Measurements from ENCODE around the gene KBTBD13.

Gene KBTBD13

GRCh38 chr15:65049418-65049840 lies 27.1 kb upstream of the KBTBD13 start:
- H3K4me3 ChIP-seq (ENCODE audit: low read depth, low read length): peak overlapping the region; percentile 41
- DNase-seq (ENCODE audit: low read depth): peak; percentile 78

GRCh38 chr15:65050270-65050669 lies 26.3 kb upstream of the KBTBD13 start:
- DNase-seq (ENCODE audit: low read depth): no peak
- H3K4me3 ChIP-seq (ENCODE audit: low read depth, low read length): no peak overlapping the region

- no peak for DNase-seq (ENCODE audit: low read depth)
- no peak overlapping the region for H3K4me3 ChIP-seq (ENCODE audit: low read depth, low read length)
Observed at GRCh38 chr15:65051266-65051665, 25.3 kb upstream of the KBTBD13 start.

- H3K4me3 ChIP-seq (ENCODE audit: low read depth, low read length): no peak overlapping the region
- DNase-seq (ENCODE audit: low read depth): no peak
Observed at GRCh38 chr15:65052956-65053355, 23.6 kb upstream of the KBTBD13 start.

- DNase-seq (ENCODE audit: low read depth): no peak
- no peak overlapping the region for H3K4me3 ChIP-seq (ENCODE audit: low read depth, low read length)
Observed at GRCh38 chr15:65054333-65055200, 22.0 kb upstream of the KBTBD13 start.

GRCh38 chr15:65055201-65055870 lies 21.2 kb upstream of the KBTBD13 start:
- no peak for DNase-seq (ENCODE audit: low read depth)

GRCh38 chr15:65056106-65056505 lies 20.4 kb upstream of the KBTBD13 start:
- no peak for DNase-seq (ENCODE audit: low read depth)
- H3K4me3 ChIP-seq (ENCODE audit: low read depth, low read length): no peak overlapping the region

More at GRCh38 chr15:65055201-65055870, 21.2 kb upstream of the KBTBD13 start:
- no peak overlapping the region for H3K4me3 ChIP-seq (ENCODE audit: low read depth, low read length)

GRCh38 chr15:65056868-65057548 lies 19.5 kb upstream of the KBTBD13 start:
- no peak for DNase-seq (ENCODE audit: low read depth)

GRCh38 chr15:65057549-65057940 lies 19.0 kb upstream of the KBTBD13 start:
- H3K4me3 ChIP-seq (ENCODE audit: low read depth, low read length): no peak overlapping the region
- DNase-seq (ENCODE audit: low read depth): no peak

More at GRCh38 chr15:65056868-65057548, 19.5 kb upstream of the KBTBD13 start:
- no peak overlapping the region for H3K4me3 ChIP-seq (ENCODE audit: low read depth, low read length)

- DNase-seq (ENCODE audit: low read depth): no peak
- H3K4me3 ChIP-seq (ENCODE audit: low read depth, low read length): no peak overlapping the region
Observed at GRCh38 chr15:65058394-65059368, 17.9 kb upstream of the KBTBD13 start.

GRCh38 chr15:65059369-65059750 lies 17.2 kb upstream of the KBTBD13 start:
- H3K4me3 ChIP-seq (ENCODE audit: low read depth, low read length): no peak overlapping the region
- DNase-seq (ENCODE audit: low read depth): no peak

GRCh38 chr15:65059931-65060596 lies 16.5 kb upstream of the KBTBD13 start:
- H3K4me3 ChIP-seq (ENCODE audit: low read depth, low read length): no peak overlapping the region
- DNase-seq (ENCODE audit: low read depth): no peak

- no peak for DNase-seq (ENCODE audit: low read depth)
- H3K4me3 ChIP-seq (ENCODE audit: low read depth, low read length): no peak overlapping the region
Observed at GRCh38 chr15:65060641-65061397, 15.7 kb upstream of the KBTBD13 start.

- no peak overlapping the region for H3K4me3 ChIP-seq (ENCODE audit: low read depth, low read length)
- no peak for DNase-seq (ENCODE audit: low read depth)
Observed at GRCh38 chr15:65062061-65062460, 14.5 kb upstream of the KBTBD13 start.

- no peak overlapping the region for H3K4me3 ChIP-seq (ENCODE audit: low read depth, low read length)
- DNase-seq (ENCODE audit: low read depth): no peak
Observed at GRCh38 chr15:65062726-65063125, 13.8 kb upstream of the KBTBD13 start.

- no peak overlapping the region for H3K4me3 ChIP-seq (ENCODE audit: low read depth, low read length)
- DNase-seq (ENCODE audit: low read depth): no peak
Observed at GRCh38 chr15:65066001-65066634, 10.4 kb upstream of the KBTBD13 start.

- H3K4me3 ChIP-seq (ENCODE audit: low read depth, low read length): no peak overlapping the region
- DNase-seq (ENCODE audit: low read depth): no peak
Observed at GRCh38 chr15:65066635-65067316, 9.8 kb upstream of the KBTBD13 start.

All from skeletal muscle cell (primary cell).